Fibroblast of villous mesenchyme (primary cell): Measurements from ENCODE around the gene LMOD1. TPM values are rescaled to one million over a fixed set of nuclear protein-coding genes. Genes with fewer than 3 reads are reported as not detected.
A peak's percentile ranks its signal among the peaks of the same experiment; 100 is the strongest.

Experiments
- DNase-seq: peaks from one replicate; pipeline ENCODE4 v3.0.0-alpha.2; 2010; ENCODE audit warnings: low read depth
- H3K4me3 ChIP-seq: 2 replicates; pipeline ENCODE4 v1.5.1; 2011; ENCODE audit warnings: low read depth, mild to moderate bottlenecking, low read length
- total RNA-seq: library from RNA; depleted of rRNA; stranded (reverse); fragments of >200 nt; gene quantifications from 2 replicates; pipeline ENCODE4 v1.2.3, GENCODE V29; 2012
- TF ChIP-seq, protein P1 (sequence below): IDR thresholded peaks from 2 replicates; pipeline ENCODE4 v1.5.1; 2012; ENCODE audit warnings: low read depth, mild to moderate bottlenecking, low read length; ENCODE audit not compliant: insufficient read depth

The LMOD1 gene
- total RNA-seq, 1 donor: 50.1 TPM

GRCh38 chr1:201939574-201939973 is 6.8 kb downstream of the LMOD1 start:
- TF ChIP-seq, protein P1, sequence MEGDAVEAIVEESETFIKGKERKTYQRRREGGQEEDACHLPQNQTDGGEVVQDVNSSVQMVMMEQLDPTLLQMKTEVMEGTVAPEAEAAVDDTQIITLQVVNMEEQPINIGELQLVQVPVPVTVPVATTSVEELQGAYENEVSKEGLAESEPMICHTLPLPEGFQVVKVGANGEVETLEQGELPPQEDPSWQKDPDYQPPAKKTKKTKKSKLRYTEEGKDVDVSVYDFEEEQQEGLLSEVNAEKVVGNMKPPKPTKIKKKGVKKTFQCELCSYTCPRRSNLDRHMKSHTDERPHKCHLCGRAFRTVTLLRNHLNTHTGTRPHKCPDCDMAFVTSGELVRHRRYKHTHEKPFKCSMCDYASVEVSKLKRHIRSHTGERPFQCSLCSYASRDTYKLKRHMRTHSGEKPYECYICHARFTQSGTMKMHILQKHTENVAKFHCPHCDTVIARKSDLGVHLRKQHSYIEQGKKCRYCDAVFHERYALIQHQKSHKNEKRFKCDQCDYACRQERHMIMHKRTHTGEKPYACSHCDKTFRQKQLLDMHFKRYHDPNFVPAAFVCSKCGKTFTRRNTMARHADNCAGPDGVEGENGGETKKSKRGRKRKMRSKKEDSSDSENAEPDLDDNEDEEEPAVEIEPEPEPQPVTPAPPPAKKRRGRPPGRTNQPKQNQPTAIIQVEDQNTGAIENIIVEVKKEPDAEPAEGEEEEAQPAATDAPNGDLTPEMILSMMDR: no peak
- no peak for DNase-seq
- no peak overlapping the region for H3K4me3 ChIP-seq

- no peak overlapping the region for H3K4me3 ChIP-seq
- TF ChIP-seq, protein P1: no peak
- no peak for DNase-seq
Observed at GRCh38 chr1:201939148-201939547, 7.2 kb downstream of the LMOD1 start.

- peak; percentile 55 for DNase-seq
Observed at GRCh38 chr1:201938440-201939035, 7.8 kb downstream of the LMOD1 start.

GRCh38 chr1:201937624-201938213 is 8.6 kb downstream of the LMOD1 start:
- TF ChIP-seq, protein P1: no peak
- peak; percentile 87 for DNase-seq
- no peak overlapping the region for H3K4me3 ChIP-seq

More at GRCh38 chr1:201938440-201939035, 7.8 kb downstream of the LMOD1 start:
- TF ChIP-seq, protein P1: no peak
- no peak overlapping the region for H3K4me3 ChIP-seq

GRCh38 chr1:201933840-201934430 is 12.4 kb downstream of the LMOD1 start:
- peak; percentile 77 for DNase-seq
- TF ChIP-seq, protein P1: no peak
- H3K4me3 ChIP-seq: no peak overlapping the region

DNA sequence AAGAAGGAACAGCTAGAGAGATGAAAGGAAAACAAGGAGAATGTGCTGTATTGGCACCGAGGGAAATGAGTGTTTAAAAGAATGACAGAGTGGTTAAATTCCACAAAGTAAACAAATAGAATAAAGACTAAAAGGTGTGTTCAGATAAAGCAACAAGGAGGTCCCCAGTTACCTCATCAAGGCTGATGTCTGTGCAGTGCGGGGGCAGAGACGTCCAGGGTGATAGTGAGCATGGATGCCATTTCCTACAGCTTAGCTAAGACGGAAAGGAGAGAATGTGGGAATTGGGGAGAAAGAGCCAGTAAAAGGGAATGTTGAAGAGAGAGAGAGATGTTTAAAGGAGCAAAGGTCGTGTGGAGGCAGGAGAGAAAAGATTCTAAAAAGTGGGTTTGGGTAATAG is 15.5 kb downstream of the LMOD1 start:
- no peak for DNase-seq
- TF ChIP-seq, protein P1: no peak
- H3K4me3 ChIP-seq: no peak overlapping the region
